GM18526 (cell line): ENCODE measurements around the gene CAMTA1.

Source experiments
- POLR2A ChIP-seq: IDR thresholded peaks from 3 replicates; pipeline ENCODE4 v1.6.1; 2011; ENCODE audit not compliant: insufficient read length; ENCODE audit errors: extremely low read depth

CAMTA1 gene

GRCh38 chr1:6770751-6771440 is 14.4 kb upstream of the CAMTA1 start:
- TF ChIP-seq POLR2A = no peak

GRCh38 chr1:6771441-6771769 is 13.8 kb upstream of the CAMTA1 start:
- TF ChIP-seq POLR2A = no peak

- TF ChIP-seq POLR2A = no peak
Measured at GRCh38 chr1:6774381-6774780, 10.9 kb upstream of the CAMTA1 start.

GRCh38 chr1:6775261-6776043 is 9.8 kb upstream of the CAMTA1 start:
- TF ChIP-seq POLR2A = no peak

- no peak for TF ChIP-seq POLR2A
Measured at GRCh38 chr1:6776389-6776788, 8.9 kb upstream of the CAMTA1 start.

GRCh38 chr1:6776895-6777294 is 8.4 kb upstream of the CAMTA1 start:
- no peak for TF ChIP-seq POLR2A

GRCh38 chr1:6777813-6778212 is 7.4 kb upstream of the CAMTA1 start:
- no peak for TF ChIP-seq POLR2A

GRCh38 chr1:6779089-6779805 is 6.0 kb upstream of the CAMTA1 start:
- TF ChIP-seq POLR2A = no peak

- no peak for TF ChIP-seq POLR2A
Measured at GRCh38 chr1:6782151-6782550, 3.1 kb upstream of the CAMTA1 start.

- no peak for TF ChIP-seq POLR2A
Measured at GRCh38 chr1:6783221-6783620, 2.0 kb upstream of the CAMTA1 start.

GRCh38 chr1:6783936-6784559 is 1.2 kb upstream of the CAMTA1 start:
- TF ChIP-seq POLR2A = no peak

GRCh38 chr1:6784560-6785317 is 515 bp upstream of the CAMTA1 start:
- TF ChIP-seq POLR2A = peak; percentile 74

GRCh38 chr1:6785728-6786505 is 663 bp downstream of the CAMTA1 start:
- TF ChIP-seq POLR2A = no peak

- TF ChIP-seq POLR2A = no peak
Measured at GRCh38 chr1:6788946-6789345, 3.7 kb downstream of the CAMTA1 start.
